Measurements from ENCODE around the gene KRTAP17-1.

DNA sequence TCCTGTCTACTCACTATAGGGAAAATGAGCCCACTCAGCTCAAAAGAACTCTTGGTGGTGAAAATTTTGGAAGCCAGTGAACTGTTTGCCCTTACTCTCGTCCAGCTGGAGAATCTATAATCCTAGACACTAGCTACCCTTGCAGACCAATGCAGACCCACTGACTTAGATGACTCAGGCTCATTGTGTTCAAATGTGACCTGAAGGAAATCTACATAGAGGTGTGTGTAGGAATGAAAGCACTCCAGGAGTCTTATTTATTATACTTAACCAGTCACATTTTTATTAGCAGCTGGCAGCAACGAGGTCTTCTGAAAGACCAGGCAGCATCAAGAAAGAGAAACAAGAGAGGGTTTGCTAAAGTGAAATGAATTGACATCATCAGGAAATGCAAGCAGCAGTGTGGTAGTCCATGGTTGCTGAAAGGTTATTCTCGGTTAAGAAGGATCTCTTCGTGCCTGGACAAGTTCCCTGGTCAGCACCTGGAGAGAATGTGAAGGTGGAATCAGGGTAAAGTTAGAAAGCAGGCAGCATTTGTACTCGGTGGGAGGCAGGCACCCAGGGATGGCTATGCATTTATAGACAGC lies 14.2 kb downstream of the KRTAP17-1 start:
- TF ChIP-seq POLR2AphosphoS5 (IDR thresholded peaks at IDR 0.05; ENCODE audit: low read depth), result no peak
- TF ChIP-seq, protein P1, sequence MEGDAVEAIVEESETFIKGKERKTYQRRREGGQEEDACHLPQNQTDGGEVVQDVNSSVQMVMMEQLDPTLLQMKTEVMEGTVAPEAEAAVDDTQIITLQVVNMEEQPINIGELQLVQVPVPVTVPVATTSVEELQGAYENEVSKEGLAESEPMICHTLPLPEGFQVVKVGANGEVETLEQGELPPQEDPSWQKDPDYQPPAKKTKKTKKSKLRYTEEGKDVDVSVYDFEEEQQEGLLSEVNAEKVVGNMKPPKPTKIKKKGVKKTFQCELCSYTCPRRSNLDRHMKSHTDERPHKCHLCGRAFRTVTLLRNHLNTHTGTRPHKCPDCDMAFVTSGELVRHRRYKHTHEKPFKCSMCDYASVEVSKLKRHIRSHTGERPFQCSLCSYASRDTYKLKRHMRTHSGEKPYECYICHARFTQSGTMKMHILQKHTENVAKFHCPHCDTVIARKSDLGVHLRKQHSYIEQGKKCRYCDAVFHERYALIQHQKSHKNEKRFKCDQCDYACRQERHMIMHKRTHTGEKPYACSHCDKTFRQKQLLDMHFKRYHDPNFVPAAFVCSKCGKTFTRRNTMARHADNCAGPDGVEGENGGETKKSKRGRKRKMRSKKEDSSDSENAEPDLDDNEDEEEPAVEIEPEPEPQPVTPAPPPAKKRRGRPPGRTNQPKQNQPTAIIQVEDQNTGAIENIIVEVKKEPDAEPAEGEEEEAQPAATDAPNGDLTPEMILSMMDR (IDR thresholded peaks at IDR 0.05; ENCODE audit: insufficient read depth, low read length), result no peak
- TF ChIP-seq, protein P2, sequence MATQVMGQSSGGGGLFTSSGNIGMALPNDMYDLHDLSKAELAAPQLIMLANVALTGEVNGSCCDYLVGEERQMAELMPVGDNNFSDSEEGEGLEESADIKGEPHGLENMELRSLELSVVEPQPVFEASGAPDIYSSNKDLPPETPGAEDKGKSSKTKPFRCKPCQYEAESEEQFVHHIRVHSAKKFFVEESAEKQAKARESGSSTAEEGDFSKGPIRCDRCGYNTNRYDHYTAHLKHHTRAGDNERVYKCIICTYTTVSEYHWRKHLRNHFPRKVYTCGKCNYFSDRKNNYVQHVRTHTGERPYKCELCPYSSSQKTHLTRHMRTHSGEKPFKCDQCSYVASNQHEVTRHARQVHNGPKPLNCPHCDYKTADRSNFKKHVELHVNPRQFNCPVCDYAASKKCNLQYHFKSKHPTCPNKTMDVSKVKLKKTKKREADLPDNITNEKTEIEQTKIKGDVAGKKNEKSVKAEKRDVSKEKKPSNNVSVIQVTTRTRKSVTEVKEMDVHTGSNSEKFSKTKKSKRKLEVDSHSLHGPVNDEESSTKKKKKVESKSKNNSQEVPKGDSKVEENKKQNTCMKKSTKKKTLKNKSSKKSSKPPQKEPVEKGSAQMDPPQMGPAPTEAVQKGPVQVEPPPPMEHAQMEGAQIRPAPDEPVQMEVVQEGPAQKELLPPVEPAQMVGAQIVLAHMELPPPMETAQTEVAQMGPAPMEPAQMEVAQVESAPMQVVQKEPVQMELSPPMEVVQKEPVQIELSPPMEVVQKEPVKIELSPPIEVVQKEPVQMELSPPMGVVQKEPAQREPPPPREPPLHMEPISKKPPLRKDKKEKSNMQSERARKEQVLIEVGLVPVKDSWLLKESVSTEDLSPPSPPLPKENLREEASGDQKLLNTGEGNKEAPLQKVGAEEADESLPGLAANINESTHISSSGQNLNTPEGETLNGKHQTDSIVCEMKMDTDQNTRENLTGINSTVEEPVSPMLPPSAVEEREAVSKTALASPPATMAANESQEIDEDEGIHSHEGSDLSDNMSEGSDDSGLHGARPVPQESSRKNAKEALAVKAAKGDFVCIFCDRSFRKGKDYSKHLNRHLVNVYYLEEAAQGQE (IDR thresholded peaks at IDR 0.05; ENCODE audit: insufficient replicate concordance, low read depth), result no peak

Data from HL-60 (cell line).